B cell (primary cell): ENCODE measurements around the gene CIT. TPM values are rescaled to one million over a fixed set of nuclear protein-coding genes. Genes with fewer than 3 reads are reported as not detected.
A peak's percentile ranks its signal among the peaks of the same experiment; 100 is the strongest.

Source experiments
- ATAC-seq: fragments of 200-7000 bp; cut with Tn5 transposase; one replicate; pipeline ENCODE4 v1.10.0; 2021; ENCODE audit warnings: low read depth, mild to moderate bottlenecking, moderate number of reproducible peaks, moderate library complexity
- CTCF ChIA-PET: fragments of 350-600 bp; sonication (Branson Sonifier 250); formaldehyde crosslinking; loops from one replicate; lab custom pipeline; 2021; ENCODE audit warnings: antibody characterized with exemption, inconsistent platforms; lab: Charles Lee
- POLR2A ChIA-PET: fragments of 350-600 bp; sonication (Branson Sonifier 250); formaldehyde crosslinking; loops from one replicate; lab custom pipeline; 2021; ENCODE audit warnings: antibody characterized with exemption; lab: Charles Lee
- DNase-seq: peaks from one replicate; pipeline ENCODE4 v3.0.0; 2013
- H2AFZ ChIP-seq: 2 replicates; pipeline ENCODE4 v1.6.1; 2012; ENCODE audit warnings: mild to moderate bottlenecking, low read depth, low read length; ENCODE audit not compliant: insufficient read depth, poor library complexity, severe bottlenecking
- H3K27ac ChIP-seq, 2 donors: 1 replicate in 1 of 2; 2 replicates in 1 of 2; pipeline ENCODE4 v1.5.1; 2012 to 2013; ENCODE audit warnings: low read length in 2 of 2, mild to moderate bottlenecking in 2 of 2, moderate library complexity in 1 of 2
- H3K27me3 ChIP-seq, 4 experiments: fragments of 200-600 bp in 1 of 4; sonication (generic) in 1 of 4; replicated peaks in 1 of 4; 1 replicate in 2 of 4; 2 replicates in 2 of 4; pipeline versions ENCODE4 v1.6.1 to v1.7.0; 2013 to 2016; ENCODE audit warnings: low read length in 3 of 4, mild to moderate bottlenecking in 2 of 4, mixed read lengths in 1 of 4, moderate library complexity in 1 of 4; ENCODE audit not compliant: insufficient read depth in 4 of 4, control insufficient read depth in 3 of 4; ENCODE audit errors: control extremely low read depth in 1 of 4
- H3K36me3 ChIP-seq, 2 experiments: replicated peaks in 1 of 2; 1 replicate in 1 of 2; 2 replicates in 1 of 2; pipeline versions ENCODE4 v1.6.1 to v1.7.1; 2013; ENCODE audit warnings: low read length in 1 of 2; ENCODE audit not compliant: insufficient read depth in 2 of 2, control insufficient read depth in 1 of 2; ENCODE audit errors: control extremely low read depth in 1 of 2, extremely low read depth in 1 of 2
- H3K4me1 ChIP-seq, 2 donors: fragments of 200-600 bp in 1 of 2; sonication (generic) in 1 of 2; 1 replicate in 1 of 2; 2 replicates in 1 of 2; pipeline versions ENCODE4 v1.5.1 to v1.6.1; 2013 to 2017; ENCODE audit warnings: low read length in 2 of 2; ENCODE audit not compliant: control insufficient read depth in 2 of 2, insufficient read depth in 2 of 2
- H3K4me2 ChIP-seq: replicated peaks from 2 replicates; pipeline ENCODE3; 2012; ENCODE audit warnings: mild to moderate bottlenecking, low read depth, low read length; ENCODE audit not compliant: poor library complexity, severe bottlenecking
- H3K4me3 ChIP-seq, 5 experiments: fragments of 200-600 bp in 1 of 5; sonication (generic) in 1 of 5; 1 replicate in 3 of 5; 2 replicates in 2 of 5; pipeline versions ENCODE4 v1.5.1 to v1.7.0; 2011 to 2016; ENCODE audit warnings: low read length in 4 of 5, mild to moderate bottlenecking in 4 of 5, low read depth in 2 of 5, control low read depth in 1 of 5, moderate library complexity in 1 of 5; ENCODE audit not compliant: insufficient read depth in 1 of 5; ENCODE audit errors: control extremely low read depth in 1 of 5, extremely low read depth in 1 of 5
- H3K79me2 ChIP-seq: fragments of 200-600 bp; sonication (generic); one replicate; pipeline ENCODE4 v1.6.0; 2016; ENCODE audit warnings: low read length; ENCODE audit not compliant: control insufficient read depth, insufficient read depth
- H3K9ac ChIP-seq: fragments of 200-600 bp; sonication (generic); 2 replicates; pipeline ENCODE4 v1.6.1; 2017; ENCODE audit warnings: mild to moderate bottlenecking, low read length, moderate library complexity
- H3K9me3 ChIP-seq, 3 donors: one replicate each; pipeline versions ENCODE4 v1.6.1 to v1.7.1; 2013; ENCODE audit warnings: low read length in 2 of 3; ENCODE audit not compliant: control insufficient read depth in 2 of 3, insufficient read depth in 1 of 3; ENCODE audit errors: control extremely low read depth in 1 of 3
- H4K20me1 ChIP-seq: 2 replicates; pipeline ENCODE4 v1.6.0; 2012; ENCODE audit warnings: mild to moderate bottlenecking, low read length; ENCODE audit not compliant: insufficient read depth, control insufficient read depth, poor library complexity, severe bottlenecking
- H3K27ac Mint-ChIP-seq: one replicate; pipeline ENCODE4 v1.8.0; 2021; ENCODE audit warnings: mixed read lengths
- H3K27me3 Mint-ChIP-seq: one replicate; pipeline ENCODE4 v1.8.0; 2021; ENCODE audit warnings: mixed read lengths
- H3K4me1 Mint-ChIP-seq: one replicate; pipeline ENCODE4 v1.8.0; 2021; ENCODE audit warnings: mixed read lengths
- H3K4me3 Mint-ChIP-seq: one replicate; pipeline ENCODE4 v1.8.0; 2021; ENCODE audit warnings: mixed read lengths
- H3K9me3 Mint-ChIP-seq: one replicate; pipeline ENCODE4 v1.8.0; 2022; ENCODE audit warnings: mixed read lengths; ENCODE audit not compliant: insufficient read depth
- CTCF ChIP-seq: fragments of 200-600 bp; IDR thresholded peaks from one replicate; pipeline ENCODE4 v1.8.0; 2022; ENCODE audit warnings: antibody characterized with exemption, mild to moderate bottlenecking
- EZH2 ChIP-seq: IDR thresholded peaks from 2 replicates; pipeline ENCODE4 v1.6.1; 2012; ENCODE audit warnings: borderline replicate concordance, low read depth, mild to moderate bottlenecking, moderate library complexity, low read length; ENCODE audit not compliant: insufficient read depth, poor library complexity, severe bottlenecking
- WGBS: methylation state at CpG from one replicate; pipeline ENCODE4 v1.1.5; 2013; ENCODE audit warnings: missing lambda C conversion rate; ENCODE audit not compliant: insufficient coverage; 5-methylcytosine and 5-hydroxymethylcytosine counted together
- intact Hi-C: fragments of 100-400 bp; cut with micrococcal nuclease; formaldehyde crosslinking; loops from one replicate; pipeline ENCODE4 v1.10.0; 2022
- polyA plus RNA-seq: library from polyadenylated mRNA; depleted of rRNA; stranded (reverse); fragments of >200 nt; gene quantifications from 2 replicates; pipeline ENCODE4 v1.2.3, GENCODE V29; 2012
- total RNA-seq, 2 donors: library from RNA; stranded (reverse); fragments of 120-200 nt in 1 of 2; gene quantifications; 1 replicate in 1 of 2; 2 replicates in 1 of 2; pipeline versions ENCODE4 v1.2.3 to v1.2.4, GENCODE V29; 2013 to 2022

Gene CIT
- total and polyA plus RNA-seq, 2 donors (not counting 1 experiment from before 2014, with no cell fraction given), result 1.4 to 6.1 TPM

- Histone ChIP-seq H3K4me2 (no peak overlapping the region), H3K4me3 (no peak overlapping the region), H2AFZ (no peak overlapping the region), H4K20me1 (no peaks in the 10 kb centered on the region), H3K79me2 (peaks cover under 1% of the 10 kb centered on the region), H3K27ac (peak overlapping the region in 1 of 2 donors; percentile 1), H3K27me3 (no peaks in the 10 kb centered on the region), H3K36me3 (peaks cover 21 to 78% of the 10 kb centered on the region in 2 experiments), H3K9me3 (no peaks in the 10 kb centered on the region), H3K4me1 (peaks cover 7 to 15% of the 10 kb centered on the region in 2 donors), H3K9ac (no peak overlapping the region)
- H3K27me3 Mint-ChIP-seq, result no peaks in the 10 kb centered on the region
- no peaks in the 10 kb centered on the region for H3K9me3 Mint-ChIP-seq
- WGBS, result 23% methylated on average over 6 of the region's 7 CpGs
- ATAC-seq, result no peak
- POLR2A ChIA-PET, result no interaction called here
- H3K4me3 Mint-ChIP-seq, result no peak overlapping the region
- H3K4me1 Mint-ChIP-seq, result peaks cover 40% of the 10 kb centered on the region
- DNase-seq, result no peak
- CTCF ChIA-PET, result interaction anchor here (1.1 kb wide), 1 partner anchor 11 kb away, joined by 3 read pairs; no protein-coding TSS in a partner anchor
- intact Hi-C loops, result no loop called here
- TF ChIP-seq CTCF, result no peak
- no peak for TF ChIP-seq EZH2
- H3K27ac Mint-ChIP-seq, result peak overlapping the region; percentile 68
These were observed 203.5 kb downstream of the CIT start for GRCh38 chr12:119673634-119674033.

GRCh38 chr12:119672194-119672593 lies 204.9 kb downstream of the CIT start:
- Histone ChIP-seq H3K36me3 (peaks cover 17 to 65% of the 10 kb centered on the region in 2 experiments), H3K4me1 (peaks cover 12 to 20% of the 10 kb centered on the region in 2 donors), H3K9me3 (no peaks in the 10 kb centered on the region), H3K4me2 (no peak overlapping the region), H3K79me2 (peaks cover 8% of the 10 kb centered on the region), H2AFZ (no peak overlapping the region), H3K27me3 (no peaks in the 10 kb centered on the region), H3K27ac (no peak overlapping the region), H3K4me3 (no peak overlapping the region), H4K20me1 (no peaks in the 10 kb centered on the region), H3K9ac (no peak overlapping the region)
- CTCF ChIA-PET, result no interaction called here
- Mint-ChIP-seq H3K9me3 (no peaks in the 10 kb centered on the region), H3K4me3 (no peak overlapping the region), H3K27me3 (no peaks in the 10 kb centered on the region), H3K4me1 (peaks cover 50% of the 10 kb centered on the region), H3K27ac (no peak overlapping the region)
- DNase-seq (no peak), ATAC-seq (no peak)
- no peak for TF ChIP-seq CTCF
- TF ChIP-seq EZH2, result no peak
- POLR2A ChIA-PET, result no interaction called here
- WGBS, result 100% methylated on average over 2 of the region's 8 CpGs
- intact Hi-C loops, result no loop called here
